G401 (cell line): ENCODE measurements around the gene P4HA2. TPM values are rescaled to one million over a fixed set of nuclear protein-coding genes. Genes with fewer than 3 reads are reported as not detected.

Experiments
- DNase-seq: peaks from one replicate; pipeline ENCODE4 v3.0.0-alpha.2; 2015; ENCODE audit warnings: low spot score
- in situ Hi-C: cut with HindIII; loops from 2 replicates; pipeline ENCODE4 v1.10.0; 2016; ENCODE audit warnings: low sequenced_read_pairs, mixed read lengths
- total RNA-seq: library from RNA; depleted of rRNA; stranded (reverse); fragments of >200 nt; shearing (Covaris generic); gene quantifications from 2 replicates; pipeline ENCODE4 v1.2.3, GENCODE V29; 2014; rRNA removed

P4HA2 gene
- 24.7 and 26.2 TPM in 2 replicates for total RNA-seq

DNA sequence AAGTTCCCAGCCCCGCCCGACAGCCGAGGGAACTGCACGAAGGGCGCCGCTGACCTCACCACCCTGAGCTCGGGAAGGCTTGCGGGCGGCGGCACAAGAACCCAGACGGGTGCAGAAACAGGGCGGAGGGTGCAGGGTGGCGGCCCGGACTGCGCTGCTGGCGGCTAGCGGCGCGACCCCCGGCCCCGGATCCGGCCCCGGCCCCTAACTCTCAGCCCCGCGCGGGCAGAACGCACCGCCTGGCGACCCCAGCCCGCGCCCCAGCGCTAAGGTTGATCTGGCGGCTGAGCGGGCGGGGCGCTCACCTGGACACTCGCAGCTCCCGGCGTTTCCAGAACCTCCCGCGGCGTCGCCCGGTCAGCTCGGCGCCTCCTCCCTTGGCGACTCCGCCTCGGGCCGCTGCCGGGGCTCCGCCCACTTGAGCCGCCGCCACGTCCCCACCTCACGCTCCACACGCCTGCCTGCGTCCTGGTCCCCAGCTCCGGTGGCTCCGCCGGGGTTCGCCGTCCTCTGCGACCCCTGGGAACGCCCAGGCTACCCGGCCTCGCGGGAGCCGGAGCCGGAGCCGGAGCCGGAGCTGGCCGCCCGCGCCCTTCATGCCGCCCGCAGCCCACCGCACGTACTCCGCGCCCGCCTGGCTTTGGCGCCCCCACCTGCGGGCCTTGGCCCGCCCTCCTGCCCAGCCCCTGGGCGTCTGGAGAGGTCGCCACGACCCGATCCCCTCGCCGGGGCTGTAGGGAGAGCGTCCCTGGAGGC lies at the start of gene P4HA2:
Gene P4HA2, minus strand, starts transcription at position 369 of the 756 bp plus-strand sequence. CDS start 9,227 bp downstream, outside the sequence.
- peak; percentile 81 for DNase-seq
- in situ Hi-C loops, result no loop called here

DNA sequence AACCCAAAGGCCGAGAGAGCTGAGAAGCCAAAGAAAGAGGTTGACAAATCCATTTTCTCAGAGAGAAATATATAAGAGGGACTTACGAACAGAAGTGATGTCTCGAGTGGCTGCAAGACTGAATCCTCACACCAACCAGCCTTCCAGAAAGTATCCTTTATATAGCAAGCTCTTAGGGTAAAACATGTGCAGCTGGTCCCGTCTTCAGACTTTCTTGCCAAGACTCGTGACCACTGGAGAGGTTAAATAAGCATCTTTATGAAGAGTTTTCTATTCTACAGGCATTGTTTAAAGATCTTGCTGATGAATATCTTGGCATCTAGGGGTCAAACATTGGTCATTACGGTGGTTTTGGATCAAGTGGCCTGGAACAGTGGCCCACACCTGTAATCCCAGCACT lies 49.6 kb upstream of the P4HA2 start:
- no peak for DNase-seq
- in situ Hi-C loops, result no loop called here

DNA sequence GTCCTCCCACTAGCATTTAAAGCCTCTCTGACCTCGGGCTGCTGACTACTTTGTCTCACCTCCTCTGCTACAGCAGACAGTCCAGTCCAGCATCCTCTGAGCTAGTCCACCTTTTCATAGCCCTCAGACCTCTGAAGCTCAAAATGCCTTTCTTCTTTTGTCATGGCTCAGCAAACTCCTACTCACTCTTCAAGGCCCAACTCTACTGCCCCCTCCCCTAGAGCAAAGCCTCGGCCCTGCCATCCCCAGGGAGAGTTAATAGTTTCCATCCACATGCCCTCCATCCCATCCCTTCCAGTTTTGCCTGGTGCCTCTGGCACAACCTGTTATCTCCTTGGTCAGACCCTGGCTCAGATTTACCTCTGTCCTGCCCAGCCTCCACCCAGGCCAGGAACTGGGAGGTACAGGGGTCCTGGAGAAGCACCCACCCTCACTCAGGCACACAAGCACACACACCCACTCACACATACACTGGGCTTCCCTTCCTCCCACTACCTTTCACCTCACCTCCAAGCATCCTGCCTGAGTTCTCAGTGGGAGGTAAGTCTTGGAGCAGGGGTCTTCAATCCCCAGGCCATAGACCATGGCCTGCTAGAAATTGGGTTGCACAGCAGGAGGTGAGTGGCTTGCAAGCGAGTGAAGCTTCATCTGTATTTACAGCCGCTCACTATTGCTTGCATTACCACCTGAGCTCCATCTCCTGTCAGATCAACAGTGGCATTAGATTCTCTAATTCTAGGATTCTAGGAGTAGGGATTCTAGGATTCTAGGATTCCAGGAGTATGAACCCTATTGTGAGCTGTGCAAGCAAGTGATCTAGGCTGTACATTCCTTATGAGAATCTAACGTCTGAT lies 47.9 kb upstream of the P4HA2 start:
- no peak for DNase-seq
- in situ Hi-C loops, result no loop called here

DNA sequence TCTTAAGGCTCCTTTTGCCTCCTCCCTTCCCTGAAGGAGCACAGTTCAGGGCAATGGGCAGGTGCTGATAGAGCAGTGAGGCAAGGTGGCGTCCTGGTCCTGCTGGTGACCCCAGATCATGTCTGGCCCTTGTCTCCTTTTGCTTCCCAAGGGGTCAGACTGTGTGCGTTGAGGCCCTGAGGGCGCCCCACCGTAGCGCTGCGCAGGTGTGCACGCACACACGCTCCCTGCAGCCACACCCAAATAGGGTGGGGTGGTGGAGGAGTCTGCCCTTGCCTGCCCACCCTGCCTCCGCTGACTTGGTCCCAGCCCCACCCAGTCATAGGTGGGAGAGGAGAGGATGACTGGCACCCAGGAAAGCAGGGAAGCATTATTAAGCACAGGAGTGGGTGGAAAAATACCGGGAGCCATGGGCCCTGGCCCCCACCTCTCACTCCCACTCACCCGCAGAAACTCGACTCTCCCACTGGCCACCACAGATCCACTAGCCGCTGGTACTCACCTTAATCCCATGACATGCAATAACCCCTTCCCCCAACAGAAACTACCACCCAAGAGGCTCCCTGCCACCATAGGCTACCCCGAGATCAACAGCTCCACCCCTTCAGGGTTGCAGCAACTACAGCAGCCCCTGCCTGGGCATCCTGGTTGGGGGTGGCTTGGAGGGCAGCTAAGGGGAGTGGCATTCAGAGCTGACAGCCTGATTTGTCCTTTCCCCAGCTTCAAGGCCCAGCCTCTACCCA lies 46.6 kb upstream of the P4HA2 start:
- in situ Hi-C loops, result no loop called here
- DNase-seq, result no peak

DNA sequence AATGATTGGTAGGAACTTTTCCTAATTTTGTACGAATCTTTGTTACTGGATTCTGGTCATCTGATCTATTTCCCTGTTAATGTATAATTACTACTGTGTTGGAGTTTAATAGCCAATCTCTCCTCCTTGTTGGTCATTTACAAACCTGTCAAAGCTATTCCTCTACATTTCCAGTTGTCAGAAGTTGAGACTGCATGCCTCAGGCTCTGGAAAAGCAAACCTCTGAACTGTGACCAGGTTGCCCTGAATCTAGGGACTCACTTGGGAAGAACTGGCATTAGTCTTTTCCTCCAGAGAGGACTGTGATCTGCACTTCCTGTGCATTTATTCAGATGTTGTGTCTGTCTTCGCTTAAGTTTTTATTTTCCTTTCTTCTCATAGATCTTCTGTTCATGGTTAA lies 46.0 kb upstream of the P4HA2 start:
- in situ Hi-C loops, result no loop called here
- DNase-seq, result no peak

DNA sequence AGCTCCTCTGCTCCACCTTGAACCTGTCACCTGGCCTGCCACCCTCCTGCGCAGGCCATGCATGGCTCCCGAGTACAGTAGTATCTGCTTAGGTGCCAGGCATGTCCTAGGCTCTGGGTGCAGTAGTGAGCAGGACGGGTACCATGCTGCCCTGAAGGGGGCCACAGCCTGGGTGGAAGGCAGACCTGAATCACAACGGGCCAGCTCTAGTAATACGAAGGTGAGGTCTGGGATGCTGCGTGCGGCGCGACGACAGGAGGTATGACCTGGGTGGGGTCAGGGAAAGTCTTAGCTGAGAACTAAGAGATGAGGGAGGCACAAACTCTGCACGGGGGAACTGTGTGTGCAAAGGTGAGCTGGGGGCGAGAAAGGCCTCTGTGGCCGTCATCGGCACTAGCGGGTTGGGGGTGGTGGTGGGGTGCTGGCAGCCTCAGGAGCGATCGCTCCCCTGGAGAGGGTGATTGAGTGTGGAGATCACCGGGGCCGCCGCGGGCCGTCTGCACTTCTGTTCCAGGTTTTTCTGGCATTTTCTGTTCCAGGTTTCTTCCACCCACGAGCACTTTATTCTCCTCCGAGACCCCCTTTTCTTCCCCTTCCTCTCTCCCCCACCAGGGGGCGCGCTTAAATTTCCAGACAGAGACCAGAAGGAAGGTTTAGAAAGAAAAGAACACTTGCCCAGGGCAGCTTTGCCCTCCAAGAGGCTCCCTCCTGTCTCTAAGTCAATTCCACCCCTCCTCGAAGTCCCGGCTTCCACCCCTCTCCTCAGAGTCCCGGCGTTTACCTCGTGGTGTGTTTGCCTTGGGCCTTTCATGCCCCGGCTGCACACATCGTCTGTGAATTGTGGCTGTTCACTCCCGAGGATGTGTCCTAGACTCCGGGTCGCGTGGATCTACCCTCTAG lies 44.9 kb upstream of the P4HA2 start:
- in situ Hi-C loops, result no loop called here
- DNase-seq, result peak; percentile 45

GRCh38 chr5:132271251-132272246 lies 43.9 kb upstream of the P4HA2 start:
- DNase-seq, result peak; percentile 34
- in situ Hi-C loops, result no loop called here

- in situ Hi-C loops, result no loop called here
- DNase-seq, result peak; percentile 77
Observed at GRCh38 chr5:132270706-132271105, 43.1 kb upstream of the P4HA2 start.

DNA sequence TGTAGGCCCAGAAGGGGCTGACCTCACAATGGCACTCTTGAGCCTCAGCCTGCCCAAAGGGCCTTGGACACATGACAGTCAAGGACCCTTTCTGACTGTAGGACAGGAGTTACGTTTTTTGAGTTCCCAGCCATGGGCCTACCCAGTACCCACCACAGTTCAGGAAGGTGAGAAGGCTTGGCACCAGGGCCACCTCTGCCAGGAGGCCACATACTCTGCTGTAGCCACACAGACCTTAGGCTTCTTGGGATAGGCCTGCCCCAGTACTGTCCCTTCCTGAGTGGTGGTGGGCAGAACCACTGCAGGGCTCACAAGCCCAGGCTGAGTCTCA lies 42.6 kb upstream of the P4HA2 start:
- in situ Hi-C loops, result no loop called here
- DNase-seq, result no peak

DNA sequence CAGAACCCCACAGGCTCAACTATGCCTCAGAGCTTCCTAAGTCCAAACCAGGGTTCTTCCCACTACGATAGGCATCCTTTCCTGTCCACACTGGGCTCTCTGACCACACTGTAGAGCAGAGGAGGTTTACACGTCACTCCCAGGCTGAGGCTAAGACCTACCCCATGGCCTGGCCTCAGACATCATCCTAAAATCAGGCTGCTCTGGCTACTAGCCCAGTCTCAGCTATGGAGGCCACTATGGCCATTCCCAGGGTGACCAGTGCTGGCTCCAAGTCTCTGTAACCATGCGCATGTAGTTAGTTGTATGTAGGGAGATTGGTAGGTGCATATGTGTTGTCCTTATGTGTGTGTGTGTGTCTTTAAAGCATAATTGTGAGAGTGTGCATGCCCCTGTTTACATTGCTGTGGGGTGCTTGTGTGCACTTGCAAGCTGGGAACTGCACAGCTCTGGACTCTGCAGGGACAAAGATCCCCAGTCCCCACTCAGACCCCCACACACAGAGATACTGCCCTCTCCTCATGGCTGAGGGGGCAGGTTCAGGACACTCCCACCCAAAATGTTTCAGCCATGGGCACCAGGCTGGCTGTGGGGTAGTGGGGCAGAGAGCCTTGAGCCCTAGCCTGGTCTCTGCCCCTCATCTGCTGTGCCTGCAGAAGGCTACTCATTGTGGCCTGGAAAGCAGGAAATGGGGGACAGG lies 42.1 kb upstream of the P4HA2 start:
- no peak for DNase-seq
- in situ Hi-C loops, result no loop called here

DNA sequence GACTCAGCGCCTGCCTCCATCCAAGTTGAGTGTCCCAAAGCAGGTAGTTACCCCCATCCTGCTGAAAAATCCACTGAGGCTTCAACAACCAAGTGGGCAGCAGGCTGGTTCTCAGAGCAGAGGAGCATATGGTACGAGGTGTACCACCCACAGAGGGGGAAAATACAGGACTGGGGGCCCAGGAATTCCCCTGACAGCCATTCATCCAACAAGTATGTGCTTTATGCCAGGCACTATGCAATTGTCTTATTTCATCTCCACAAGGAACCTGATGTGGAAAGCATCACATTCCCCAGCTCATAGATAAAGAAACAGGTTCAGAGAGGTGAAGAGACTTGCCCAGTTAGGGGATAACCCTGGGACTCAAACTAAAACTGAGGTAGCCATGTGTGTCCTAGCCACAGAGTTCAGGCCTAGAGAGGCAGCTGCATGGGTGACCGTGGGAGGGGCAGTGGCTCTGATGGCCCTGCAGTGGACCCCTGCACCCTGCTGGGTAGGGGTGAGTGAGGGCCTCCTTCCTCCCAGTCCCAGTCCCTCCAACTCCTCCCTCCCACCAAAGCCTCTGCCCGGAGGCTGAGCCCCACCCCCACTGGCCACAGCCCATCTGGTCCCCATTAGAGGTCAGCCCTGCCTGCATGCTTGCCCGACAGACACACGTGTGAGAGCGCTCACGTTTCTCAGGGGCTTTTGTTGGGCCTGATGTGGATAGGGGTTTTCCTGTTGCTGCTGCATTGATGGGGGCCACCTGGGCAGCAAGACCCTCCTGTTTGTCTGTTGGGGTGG lies 41.3 kb upstream of the P4HA2 start:
- in situ Hi-C loops, result no loop called here
- no peak for DNase-seq

DNA sequence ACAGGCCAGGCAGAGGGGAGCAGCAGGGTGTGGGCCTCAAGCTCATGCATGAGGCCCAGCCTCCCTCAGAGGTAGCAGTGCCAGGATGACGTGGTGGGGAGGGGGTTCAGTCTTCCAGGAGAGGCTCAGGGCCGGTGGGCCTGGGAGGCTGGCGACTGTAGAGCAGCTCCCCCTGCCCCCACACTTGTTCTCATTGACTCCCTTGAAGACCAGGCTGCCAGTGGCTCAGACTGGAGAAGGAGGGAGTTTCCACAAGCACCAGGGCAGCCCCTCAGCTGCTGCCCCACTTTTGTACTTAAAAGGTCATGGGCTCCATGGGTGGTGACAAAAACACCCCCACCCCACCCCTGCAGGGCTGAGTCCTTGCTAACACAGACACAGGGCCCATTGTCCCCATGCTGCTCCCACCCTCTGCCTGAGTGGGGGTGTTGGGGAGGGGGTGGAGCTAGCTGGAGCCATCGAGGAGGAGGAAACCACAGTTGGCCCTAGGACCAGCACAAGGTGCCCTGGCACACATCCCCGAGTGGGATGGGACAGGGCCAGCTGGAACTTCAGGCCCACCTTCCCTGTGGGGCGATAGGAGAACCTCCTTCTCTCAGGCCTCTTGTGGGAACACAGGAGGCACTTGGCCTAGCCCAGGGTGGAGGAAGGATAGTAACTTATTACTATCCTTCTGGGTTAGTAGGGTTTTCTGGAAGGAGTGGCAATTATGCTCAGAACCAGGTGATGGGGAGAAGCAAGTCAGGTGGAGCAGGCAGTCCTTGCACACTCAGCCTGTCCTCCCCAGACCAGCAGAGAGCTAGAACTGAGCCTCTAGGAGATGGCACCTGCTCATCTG lies 40.5 kb upstream of the P4HA2 start:
- DNase-seq, result no peak
- in situ Hi-C loops, result no loop called here

- DNase-seq, result no peak
- in situ Hi-C loops, result no loop called here
Observed at GRCh38 chr5:132267166-132267739, 39.6 kb upstream of the P4HA2 start.

DNA sequence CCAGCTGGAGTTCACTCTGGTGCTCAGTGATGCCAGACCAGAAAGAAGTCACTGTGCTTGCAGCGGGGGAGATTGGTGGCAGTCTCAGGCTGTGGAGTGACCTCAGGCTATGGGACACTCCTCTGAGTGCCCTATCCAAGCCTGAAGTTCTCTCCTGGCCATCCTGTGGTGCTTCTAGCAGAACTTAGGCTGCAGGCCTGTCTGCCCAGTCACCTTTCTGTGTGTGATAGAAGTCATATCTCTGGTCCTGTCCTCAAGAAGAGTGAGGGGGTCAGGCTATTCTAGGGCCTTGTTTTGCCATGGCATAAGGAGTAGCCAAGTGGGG lies 39.1 kb upstream of the P4HA2 start:
- in situ Hi-C loops, result no loop called here

GRCh38 chr5:132266031-132266835 lies 38.6 kb upstream of the P4HA2 start:
- in situ Hi-C loops, result no loop called here
- DNase-seq, result no peak

More for the DNA sequence above, 39.1 kb upstream of the P4HA2 start:
- DNase-seq, result no peak
